PFSK-1 (cell line): ENCODE results near the gene CDC42BPB.

Experiments
- FOXP2 ChIP-seq: optimal IDR thresholded peaks from 2 replicates; pipeline ENCODE3; 2011; ENCODE audit warnings: borderline replicate concordance, control low read depth, inconsistent platforms; ENCODE audit not compliant: insufficient read depth; ENCODE audit errors: extremely low read length, extremely low read depth
- POLR2AphosphoS5 ChIP-seq: IDR thresholded peaks from 2 replicates; pipeline ENCODE4 v1.6.1; 2012; ENCODE audit warnings: low read depth, mild to moderate bottlenecking, control low read depth, low read length, moderate library complexity
- REST ChIP-seq, 2 experiments: IDR thresholded peaks; 2 replicates each; pipeline versions ENCODE4 v1.6.1 to v1.8.0; 2011 to 2012; ENCODE audit warnings: low read depth in 2 of 2, low read length in 2 of 2, control low read depth in 1 of 2, inconsistent platforms in 1 of 2, mild to moderate bottlenecking in 1 of 2, moderate library complexity in 1 of 2; ENCODE audit not compliant: insufficient read depth in 1 of 2
- SIN3A ChIP-seq: IDR thresholded peaks from 2 replicates; pipeline ENCODE4 v1.6.1; 2012; ENCODE audit warnings: mild to moderate bottlenecking, low read length, moderate library complexity, borderline replicate concordance; ENCODE audit not compliant: insufficient read depth
- TAF1 ChIP-seq: IDR thresholded peaks from 2 replicates; pipeline ENCODE4 v1.6.1; 2012; ENCODE audit warnings: low read length, control low read depth, borderline replicate concordance; ENCODE audit not compliant: insufficient read depth

CDC42BPB gene

GRCh38 chr14:102937331-102938175 is 119.8 kb downstream of the CDC42BPB start:
- TF ChIP-seq REST (IDR thresholded peaks at IDR 0.05; ENCODE audit: insufficient read depth in 1 of 2, low read depth in 2 of 2, low read length in 2 of 2), result no peak
- TF ChIP-seq FOXP2, result no peak
- no peak for TF ChIP-seq TAF1

GRCh38 chr14:102935756-102936155 is 121.6 kb downstream of the CDC42BPB start:
- TF ChIP-seq FOXP2 (no peak), SIN3A (no peak), TAF1 (no peak), REST (IDR thresholded peaks at IDR 0.05; ENCODE audit: insufficient read depth in 1 of 2, low read depth in 2 of 2, low read length in 2 of 2) (no peak), POLR2AphosphoS5 (no peak)

GRCh38 chr14:102933618-102934231 is 123.6 kb downstream of the CDC42BPB start:
- TF ChIP-seq TAF1 (no peak), SIN3A (no peak), REST (IDR thresholded peaks at IDR 0.05; ENCODE audit: insufficient read depth in 1 of 2, low read depth in 2 of 2, low read length in 2 of 2) (no peak), FOXP2 (no peak), POLR2AphosphoS5 (no peak)

GRCh38 chr14:102932484-102933248 is 124.7 kb downstream of the CDC42BPB start:
- TF ChIP-seq REST (IDR thresholded peaks at IDR 0.05; ENCODE audit: insufficient read depth in 1 of 2, low read depth in 2 of 2, low read length in 2 of 2) (no peak), FOXP2 (no peak), SIN3A (no peak), POLR2AphosphoS5 (no peak), TAF1 (no peak)
